Measurements from ENCODE around the gene FYTTD1.

GRCh38 chr3:197750858-197751737 lies 1.4 kb downstream of the FYTTD1 start:
- TF ChIP-seq CTCF (conservative IDR thresholded peaks at IDR 0.05 in 1 of 2, IDR thresholded peaks at IDR 0.05 in 1 of 2; ENCODE audit: extremely low read depth in 1 of 2, insufficient read depth in 1 of 2, low read depth in 1 of 2, low read length in 2 of 2) (no peak), EZH2 (IDR thresholded peaks at IDR 0.05; ENCODE audit: borderline replicate concordance, low read length) (no peak)
